Activated B cell treated with CpG ODN at 0.5 μM for 24 hours (primary cell): ENCODE data around the gene C16orf95. TPM values are rescaled to one million over a fixed set of nuclear protein-coding genes. Genes with fewer than 3 reads are reported as not detected.

Experiments
- ATAC-seq: fragments of 200-7000 bp; cut with Tn5 transposase; one replicate; pipeline ENCODE4 v1.10.0; 2021; ENCODE audit warnings: low read depth, mild to moderate bottlenecking, moderate library complexity
- CTCF ChIA-PET: fragments of 350-600 bp; sonication (Branson Sonifier 250); formaldehyde crosslinking; loops from one replicate; lab custom pipeline; 2021; ENCODE audit warnings: antibody characterized with exemption; lab: Charles Lee
- POLR2A ChIA-PET: fragments of 350-600 bp; sonication (Branson Sonifier 250); formaldehyde crosslinking; loops from one replicate; lab custom pipeline; 2021; ENCODE audit warnings: antibody characterized with exemption; lab: Charles Lee
- DNase-seq: peaks from one replicate; pipeline ENCODE4 v3.0.0; 2022
- H3K27ac Mint-ChIP-seq: one replicate; pipeline ENCODE4 v1.8.0; 2020; ENCODE audit warnings: mixed read lengths
- H3K27me3 Mint-ChIP-seq: one replicate; pipeline ENCODE4 v1.8.0; 2021; ENCODE audit warnings: mixed read lengths
- H3K36me3 Mint-ChIP-seq: one replicate; pipeline ENCODE4 v1.8.0; 2021; ENCODE audit warnings: low read depth, mixed read lengths
- H3K4me1 Mint-ChIP-seq: one replicate; pipeline ENCODE4 v1.8.0; 2021; ENCODE audit warnings: mixed read lengths
- H3K4me3 Mint-ChIP-seq: one replicate; pipeline ENCODE4 v1.8.0; 2020; ENCODE audit warnings: mild to moderate bottlenecking, mixed read lengths
- H3K9me3 Mint-ChIP-seq: one replicate; pipeline ENCODE4 v1.8.0; 2020; ENCODE audit warnings: mixed read lengths
- CTCF ChIP-seq: fragments of 200-600 bp; IDR thresholded peaks from one replicate; pipeline ENCODE4 v1.8.0; 2022; ENCODE audit warnings: antibody characterized with exemption, mild to moderate bottlenecking
- intact Hi-C: fragments of 100-400 bp; cut with micrococcal nuclease; formaldehyde crosslinking; loops from one replicate; pipeline ENCODE4 v1.15.1; 2024
- total RNA-seq: library from RNA; stranded (reverse); gene quantifications from 2 replicates; pipeline ENCODE4 v1.2.3, GENCODE V29; 2022

The C16orf95 gene
- total RNA-seq, 1 donor from 2014 or later, result 2.1 TPM

- TF ChIP-seq CTCF, result no peak
- ChIA-PET POLR2A (no interaction called here), CTCF (interaction anchor here (0.8 kb wide), 1 partner anchor 79 kb away, joined by 3 read pairs; the partner anchor contains the start of gene FBXO31)
- ATAC-seq, result no peak
- DNase-seq, result no peak
- Mint-ChIP-seq H3K27ac (no peak overlapping the region), H3K27me3 (no peaks in the 10 kb centered on the region), H3K4me1 (no peaks in the 10 kb centered on the region), H3K4me3 (no peak overlapping the region), H3K9me3 (peaks cover 5% of the 10 kb centered on the region), H3K36me3 (no peaks in the 10 kb centered on the region)
- intact Hi-C loops, result no loop called here
Measured at GRCh38 chr16:87303962-87304521, 13.2 kb downstream of the C16orf95 start.

GRCh38 chr16:87303431-87303930 lies 13.7 kb downstream of the C16orf95 start:
- CTCF ChIA-PET, result interaction anchor here (0.8 kb wide), 1 partner anchor 80 kb away, joined by 3 read pairs; the partner anchor contains the start of gene FBXO31
- no peak for TF ChIP-seq CTCF
- Mint-ChIP-seq H3K4me3 (no peak overlapping the region), H3K27ac (no peak overlapping the region), H3K9me3 (peaks cover under 1% of the 10 kb centered on the region), H3K36me3 (no peaks in the 10 kb centered on the region), H3K4me1 (no peaks in the 10 kb centered on the region), H3K27me3 (no peaks in the 10 kb centered on the region)
- DNase-seq, result no peak
- intact Hi-C loops, result no loop called here
- POLR2A ChIA-PET, result no interaction called here
- no peak for ATAC-seq

- no peak for TF ChIP-seq CTCF
- intact Hi-C loops, result loop anchor here (5.0 kb wide), 1 partner anchor 737 kb away; no protein-coding TSS in a partner anchor
- H3K27me3 Mint-ChIP-seq, result no peaks in the 10 kb centered on the region
- H3K9me3 Mint-ChIP-seq, result no peaks in the 10 kb centered on the region
- no peaks in the 10 kb centered on the region for H3K4me1 Mint-ChIP-seq
- ATAC-seq, result no peak
- POLR2A ChIA-PET, result no interaction called here
- no peak overlapping the region for H3K27ac Mint-ChIP-seq
- CTCF ChIA-PET, result no interaction called here
- H3K4me3 Mint-ChIP-seq, result no peak overlapping the region
- no peaks in the 10 kb centered on the region for H3K36me3 Mint-ChIP-seq
- no peak for DNase-seq
Measured at GRCh38 chr16:87298857-87299465, 18.2 kb downstream of the C16orf95 start.

- no peaks in the 10 kb centered on the region for H3K4me1 Mint-ChIP-seq
- ATAC-seq (no peak), DNase-seq (no peak)
- no peak overlapping the region for H3K27ac Mint-ChIP-seq
- POLR2A ChIA-PET, result no interaction called here
- TF ChIP-seq CTCF, result no peak
- H3K4me3 Mint-ChIP-seq, result no peak overlapping the region
- H3K9me3 Mint-ChIP-seq, result no peaks in the 10 kb centered on the region
- H3K36me3 Mint-ChIP-seq, result no peaks in the 10 kb centered on the region
- H3K27me3 Mint-ChIP-seq, result no peaks in the 10 kb centered on the region
- CTCF ChIA-PET, result interaction anchor here (0.7 to 1.5 kb wide), 3 partner anchors 10 to 35 kb away, joined by 3 read pairs; no protein-coding TSS in a partner anchor
- intact Hi-C loops, result loop anchor here (5.0 kb wide), 1 partner anchor 736 kb away; no protein-coding TSS in a partner anchor
Measured at GRCh38 chr16:87297918-87298631, 19.1 kb downstream of the C16orf95 start.

GRCh38 chr16:87297407-87297806 lies 19.8 kb downstream of the C16orf95 start:
- intact Hi-C loops, result loop anchor here (5.0 kb wide), 1 partner anchor 735 kb away; no protein-coding TSS in a partner anchor
- Mint-ChIP-seq H3K4me3 (no peak overlapping the region), H3K27ac (no peak overlapping the region)

More at GRCh38 chr16:87297407-87297806, 19.8 kb downstream of the C16orf95 start:
- no peaks in the 10 kb centered on the region for H3K4me1 Mint-ChIP-seq
- ATAC-seq (no peak), DNase-seq (no peak)
- POLR2A ChIA-PET, result no interaction called here
- no peak for TF ChIP-seq CTCF
- CTCF ChIA-PET, result interaction anchor here (1.1 to 1.5 kb wide), 3 partner anchors 18 to 734 kb away, joined by 3 read pairs; no protein-coding TSS in a partner anchor
- H3K9me3 Mint-ChIP-seq, result no peaks in the 10 kb centered on the region
- no peaks in the 10 kb centered on the region for H3K27me3 Mint-ChIP-seq
- no peaks in the 10 kb centered on the region for H3K36me3 Mint-ChIP-seq
